ENCODE measurements around the gene CTXN3. TPM values are rescaled to one million over a fixed set of nuclear protein-coding genes. Genes with fewer than 3 reads are reported as not detected.

Gene CTXN3
- total RNA-seq, 2 donors from 2014 or later, result not detected

GRCh38 chr5:127650649-127651048 lies 1.8 kb downstream of the CTXN3 start:
- no peaks in the 10 kb centered on the region for H3K36me3 ChIP-seq
- H3K27ac ChIP-seq, result no peak overlapping the region
- DNase-seq, result no peak
- H3K4me3 ChIP-seq, result no peak overlapping the region
- H3K9me3 ChIP-seq, result no peaks in the 10 kb centered on the region
- H3K27me3 ChIP-seq, result no peaks in the 10 kb centered on the region
- H3K9ac ChIP-seq (ENCODE audit: low read depth in 2 of 2, low read length in 2 of 2), result no peak overlapping the region
- H3K4me1 ChIP-seq, result peaks cover under 1% of the 10 kb centered on the region
- TF ChIP-seq, protein P1, sequence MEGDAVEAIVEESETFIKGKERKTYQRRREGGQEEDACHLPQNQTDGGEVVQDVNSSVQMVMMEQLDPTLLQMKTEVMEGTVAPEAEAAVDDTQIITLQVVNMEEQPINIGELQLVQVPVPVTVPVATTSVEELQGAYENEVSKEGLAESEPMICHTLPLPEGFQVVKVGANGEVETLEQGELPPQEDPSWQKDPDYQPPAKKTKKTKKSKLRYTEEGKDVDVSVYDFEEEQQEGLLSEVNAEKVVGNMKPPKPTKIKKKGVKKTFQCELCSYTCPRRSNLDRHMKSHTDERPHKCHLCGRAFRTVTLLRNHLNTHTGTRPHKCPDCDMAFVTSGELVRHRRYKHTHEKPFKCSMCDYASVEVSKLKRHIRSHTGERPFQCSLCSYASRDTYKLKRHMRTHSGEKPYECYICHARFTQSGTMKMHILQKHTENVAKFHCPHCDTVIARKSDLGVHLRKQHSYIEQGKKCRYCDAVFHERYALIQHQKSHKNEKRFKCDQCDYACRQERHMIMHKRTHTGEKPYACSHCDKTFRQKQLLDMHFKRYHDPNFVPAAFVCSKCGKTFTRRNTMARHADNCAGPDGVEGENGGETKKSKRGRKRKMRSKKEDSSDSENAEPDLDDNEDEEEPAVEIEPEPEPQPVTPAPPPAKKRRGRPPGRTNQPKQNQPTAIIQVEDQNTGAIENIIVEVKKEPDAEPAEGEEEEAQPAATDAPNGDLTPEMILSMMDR (IDR thresholded peaks at IDR 0.05), result no peak
- intact Hi-C loops (cut with DNase I), result no loop called here

- Histone ChIP-seq H3K9me3 (no peaks in the 10 kb centered on the region), H3K36me3 (no peaks in the 10 kb centered on the region), H3K27me3 (no peaks in the 10 kb centered on the region), H3K4me3 (no peak overlapping the region), H3K4me1 (no peaks in the 10 kb centered on the region), H3K9ac (ENCODE audit: low read depth in 2 of 2, low read length in 2 of 2) (no peak overlapping the region), H3K27ac (no peak overlapping the region)
- intact Hi-C loops (cut with DNase I), result no loop called here
- TF ChIP-seq, protein P1 (IDR thresholded peaks at IDR 0.05), result no peak
- DNase-seq, result no peak
Observed at GRCh38 chr5:127652952-127653611, 4.2 kb downstream of the CTXN3 start.

DNA sequence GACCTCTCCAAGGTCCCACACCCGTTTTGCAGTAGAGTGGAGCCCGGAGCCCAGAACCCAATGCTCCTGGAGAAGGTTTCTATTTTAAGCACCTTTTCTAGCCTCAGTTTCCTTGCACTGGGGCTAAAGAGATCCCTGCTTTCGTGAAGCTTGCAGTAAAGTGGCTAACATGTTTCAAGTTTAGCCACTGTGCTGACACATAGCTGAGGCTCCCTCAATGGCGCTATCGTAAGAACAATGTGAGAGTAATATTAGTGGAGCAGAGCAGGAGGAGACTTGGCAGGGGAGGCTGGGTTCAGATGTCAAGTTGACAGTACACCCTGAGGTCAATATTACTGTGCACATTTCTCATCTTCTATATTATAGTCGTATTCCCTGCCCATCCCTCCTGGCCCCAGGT lies 7.9 kb downstream of the CTXN3 start:
- no peak overlapping the region for H3K27ac ChIP-seq

GRCh38 chr5:127660047-127660733 lies 11.3 kb downstream of the CTXN3 start:
- TF ChIP-seq, protein P1 (IDR thresholded peaks at IDR 0.05), result no peak
- Histone ChIP-seq H3K27me3 (no peaks in the 10 kb centered on the region), H3K4me3 (no peak overlapping the region), H3K36me3 (no peaks in the 10 kb centered on the region), H3K9me3 (no peaks in the 10 kb centered on the region), H3K4me1 (no peaks in the 10 kb centered on the region), H3K27ac (no peak overlapping the region), H3K9ac (ENCODE audit: low read depth in 2 of 2, low read length in 2 of 2) (no peak overlapping the region)
- no peak for DNase-seq
- intact Hi-C loops (cut with DNase I), result no loop called here

More for the DNA sequence above, 7.9 kb downstream of the CTXN3 start:
- no peak for DNase-seq
- Histone ChIP-seq H3K27me3 (no peaks in the 10 kb centered on the region), H3K4me3 (no peak overlapping the region), H3K36me3 (no peaks in the 10 kb centered on the region), H3K9me3 (no peaks in the 10 kb centered on the region), H3K4me1 (no peaks in the 10 kb centered on the region), H3K9ac (ENCODE audit: low read depth in 2 of 2, low read length in 2 of 2) (no peak overlapping the region)
- TF ChIP-seq, protein P1 (IDR thresholded peaks at IDR 0.05), result no peak
- intact Hi-C loops (cut with DNase I), result no loop called here

DNA sequence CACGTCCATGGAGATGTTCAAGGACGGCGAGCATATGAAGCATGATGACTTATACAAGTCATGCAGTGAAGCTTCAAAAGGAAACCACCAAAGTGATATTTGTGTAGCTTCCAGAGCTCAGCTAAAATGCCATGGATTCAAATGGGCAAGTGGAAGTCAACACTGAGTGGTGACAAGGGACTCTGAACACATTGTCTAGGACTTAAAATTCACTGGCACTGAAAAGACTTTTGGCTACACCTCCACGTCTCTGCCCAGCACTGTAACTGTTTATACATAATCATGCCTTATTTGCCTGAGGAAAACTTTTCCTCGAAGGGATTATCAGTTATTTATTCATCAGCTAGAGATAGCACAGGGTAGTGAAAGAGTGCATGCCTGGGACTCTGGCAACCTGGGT lies 15.2 kb downstream of the CTXN3 start:
- Histone ChIP-seq H3K27me3 (no peaks in the 10 kb centered on the region), H3K9me3 (no peaks in the 10 kb centered on the region), H3K9ac (ENCODE audit: low read depth in 2 of 2, low read length in 2 of 2) (no peak overlapping the region), H3K4me1 (no peaks in the 10 kb centered on the region), H3K27ac (no peak overlapping the region), H3K4me3 (no peak overlapping the region), H3K36me3 (no peaks in the 10 kb centered on the region)
- intact Hi-C loops (cut with DNase I), result no loop called here
- no peak for DNase-seq
- TF ChIP-seq, protein P1 (IDR thresholded peaks at IDR 0.05), result no peak

Measured in colonic mucosa (tissue), 4 donors.